ENCODE measurements around the gene STMND1.

Gene STMND1

DNA sequence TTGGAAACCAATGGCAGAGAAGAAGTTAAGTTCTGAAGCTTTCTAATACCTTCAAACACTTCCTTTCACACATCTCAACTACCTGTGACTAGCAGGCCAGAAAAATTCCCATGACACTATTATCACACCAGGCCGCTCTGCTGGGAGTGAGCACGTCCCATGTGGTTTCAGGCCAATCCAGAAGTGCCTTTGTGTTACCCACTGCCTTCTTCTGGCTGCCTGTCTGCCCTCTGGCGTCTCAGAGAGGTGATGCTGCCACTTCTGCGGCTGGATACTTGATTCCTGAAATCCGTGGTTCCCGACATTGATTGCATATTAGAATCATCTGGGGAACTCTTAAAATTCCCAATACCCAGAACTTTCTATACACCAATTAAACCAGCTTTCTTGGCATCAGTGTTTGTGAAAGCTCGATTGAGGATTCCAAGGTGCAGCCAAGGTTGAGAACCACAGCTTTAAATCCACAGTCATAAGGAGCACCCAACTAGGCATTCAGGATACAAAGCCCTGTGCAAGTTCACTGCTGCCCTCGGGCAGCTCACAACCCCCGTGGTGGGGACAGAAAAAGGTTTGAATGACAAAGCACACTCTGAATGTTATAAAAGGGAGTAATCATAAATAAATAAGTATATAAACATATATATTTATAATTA, 65.6 kb downstream of the STMND1 start:
- no peak for DNase-seq

DNA sequence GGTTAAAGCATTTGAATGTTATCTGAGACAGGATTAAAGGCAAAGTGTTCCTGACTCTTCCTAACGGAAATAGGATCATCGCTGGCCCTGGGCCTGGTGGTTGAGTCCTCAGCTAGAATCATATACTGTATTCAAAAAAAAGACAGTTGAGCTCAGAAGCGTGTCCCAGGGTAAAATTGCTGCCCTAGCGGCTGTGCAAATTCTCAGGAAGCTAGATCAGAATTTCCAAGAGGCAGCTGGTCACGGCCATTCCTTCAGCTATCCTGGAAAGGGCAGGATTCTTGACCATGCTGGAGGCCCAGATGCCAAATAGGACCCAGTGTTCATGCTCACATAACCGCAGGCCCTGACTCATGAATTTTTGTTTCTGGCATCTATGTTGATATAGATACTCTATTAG, 67.4 kb downstream of the STMND1 start:
- DNase-seq, result no peak

DNA sequence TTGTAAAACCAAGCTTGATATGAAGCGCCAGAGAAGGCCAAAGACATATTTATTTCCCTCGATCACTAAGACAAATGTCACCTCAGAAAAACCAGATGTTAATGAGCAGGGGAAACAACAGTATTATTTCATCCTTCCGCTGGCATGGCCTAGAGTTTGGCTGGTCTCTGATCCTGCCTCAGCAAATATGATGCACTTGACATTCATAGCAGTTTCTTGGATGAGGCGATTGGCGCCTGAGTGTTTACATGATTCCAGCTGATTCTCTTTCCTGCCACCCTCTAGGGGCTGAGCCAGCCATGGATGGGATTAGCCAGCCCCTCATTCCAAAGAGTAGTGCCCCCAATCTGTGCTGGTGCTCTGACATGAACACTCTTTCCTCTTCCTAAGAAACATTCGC, 67.9 kb downstream of the STMND1 start:
- no peak for DNase-seq

DNA sequence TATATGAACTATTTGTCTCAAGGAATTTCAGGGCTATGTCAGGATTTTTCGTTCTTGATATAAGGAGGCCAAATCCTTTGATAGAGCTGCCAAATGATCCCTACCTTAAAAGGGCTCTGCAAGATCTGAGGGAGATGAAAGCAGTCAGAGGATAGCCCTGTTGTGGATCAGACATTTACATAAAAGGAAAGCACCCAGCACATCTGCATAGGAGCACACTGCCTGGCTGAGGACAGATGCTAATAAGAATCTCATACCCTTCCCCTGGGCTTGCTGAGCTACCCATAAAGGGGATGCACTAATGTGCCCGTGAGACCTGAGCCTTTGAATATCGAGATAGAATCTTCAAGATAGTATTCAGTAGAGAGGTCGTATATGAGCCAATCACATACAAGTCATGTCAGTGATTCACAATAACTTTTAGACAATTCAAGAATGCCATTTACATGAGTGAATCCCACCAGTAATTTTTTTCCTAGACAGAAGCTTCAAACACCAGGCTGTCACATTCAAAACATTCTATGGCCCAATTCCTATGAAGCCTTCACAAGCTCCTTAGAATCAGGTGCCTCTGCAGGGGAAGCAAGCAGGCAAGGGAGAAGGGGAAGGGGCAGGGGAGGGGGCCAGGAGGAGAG, 71.1 kb downstream of the STMND1 start:
- no peak for DNase-seq

DNA sequence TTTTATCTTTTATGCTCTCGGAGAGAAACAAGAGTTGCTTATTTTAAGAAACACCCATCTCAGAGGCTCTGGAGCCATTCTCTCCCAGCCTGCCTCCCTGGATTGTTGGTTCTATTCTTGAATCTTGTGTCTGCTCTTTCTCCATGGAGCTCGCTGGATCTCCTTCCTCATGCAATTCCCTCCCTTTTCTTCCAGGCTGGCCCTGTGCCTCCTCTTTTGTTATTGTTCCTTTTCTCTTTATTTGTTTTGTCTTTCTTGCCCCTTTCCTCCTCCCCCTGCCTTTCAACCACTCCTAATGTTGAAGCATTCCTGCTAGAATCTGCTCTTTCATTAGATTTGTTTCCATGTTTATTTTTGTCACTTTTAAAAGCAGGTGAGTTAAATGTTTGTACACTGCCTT, 76.5 kb downstream of the STMND1 start:
- no peak for DNase-seq

DNA sequence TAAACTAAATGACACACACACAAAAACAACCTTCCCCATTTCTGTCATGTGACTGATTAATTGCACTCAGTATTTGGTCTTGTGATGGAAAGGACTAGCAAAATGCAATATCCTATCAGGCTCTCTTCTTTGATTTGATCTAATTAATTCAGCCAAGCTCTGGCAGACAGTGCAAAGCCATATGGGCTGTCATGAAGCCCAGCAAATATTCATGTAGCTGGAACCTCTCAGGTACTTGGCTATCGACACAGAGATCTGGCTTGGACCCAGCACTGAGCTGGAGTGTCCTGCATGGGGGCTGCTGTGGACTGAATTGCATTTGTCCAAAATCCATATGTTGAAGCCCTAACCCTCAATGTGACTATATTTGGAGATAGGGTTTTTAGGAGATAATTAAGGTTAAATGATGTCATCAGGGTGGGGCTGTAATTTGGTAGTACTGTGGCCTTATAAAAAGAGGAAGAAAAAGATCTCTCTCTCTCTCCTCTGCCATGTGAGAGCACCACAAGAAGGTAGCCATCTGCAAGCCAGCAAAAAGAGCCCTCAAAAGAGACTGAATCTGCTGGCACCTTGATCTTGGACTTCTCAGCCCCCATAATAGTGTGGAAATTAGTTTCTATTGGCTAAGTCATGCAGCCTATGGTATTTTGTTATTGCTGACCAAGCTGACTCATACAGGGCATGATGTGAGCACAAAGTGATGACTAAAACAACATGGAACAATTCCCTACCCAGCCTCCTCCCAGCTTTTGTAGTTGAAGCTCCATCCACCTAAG, 77.1 kb downstream of the STMND1 start:
- DNase-seq, result no peak

DNA sequence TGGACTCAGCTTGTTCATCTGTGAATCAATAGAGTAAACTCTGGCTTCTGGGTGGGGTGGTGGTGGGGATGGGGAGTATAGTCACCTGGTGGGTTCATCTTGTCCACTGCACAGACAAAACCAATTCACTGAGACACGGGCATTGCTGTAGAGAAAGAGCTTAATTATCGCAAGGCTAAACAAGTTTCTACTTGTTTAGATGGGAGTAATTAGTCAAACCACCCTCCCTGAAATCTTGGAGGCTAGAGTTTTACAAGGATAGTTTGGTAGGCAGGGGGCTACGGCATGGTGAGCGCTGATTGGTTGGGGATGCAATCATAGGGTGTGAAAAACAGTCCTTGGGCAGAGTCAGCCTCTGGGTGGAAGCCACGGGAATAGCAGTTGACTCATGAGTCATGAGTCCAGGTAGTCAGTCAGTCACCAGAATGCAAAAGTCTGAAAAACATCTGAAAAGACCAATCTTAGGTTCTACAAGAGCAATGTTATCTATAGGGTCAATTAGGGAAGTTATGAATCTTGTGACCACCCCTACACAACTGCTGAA, 77.8 kb downstream of the STMND1 start:
- DNase-seq, result no peak
